H1 (cell line): ENCODE data around the gene SBF2. TPM values are rescaled to one million over a fixed set of nuclear protein-coding genes. Genes with fewer than 3 reads are reported as not detected.
A peak's percentile ranks its signal among the peaks of the same experiment; 100 is the strongest.

Experiments
- CTCF ChIA-PET: fragments of 300-600 bp; sonication (Branson Sonifier 250); formaldehyde crosslinking; loops from one replicate; lab custom pipeline; 2021; ENCODE audit not compliant: partially characterized antibody; lab: Charles Lee
- POLR2A ChIA-PET: fragments of 300-600 bp; sonication (Branson Sonifier 250); formaldehyde crosslinking; loops from one replicate; lab custom pipeline; 2021; ENCODE audit warnings: inconsistent platforms; ENCODE audit not compliant: partially characterized antibody; lab: Charles Lee
- DNase-seq, 2 experiments: peaks; one replicate each; pipeline versions ENCODE4 v3.0.0 to v3.0.0-alpha.2; 2010 to 2022; ENCODE audit warnings: low spot score in 2 of 2, low read depth in 1 of 2, mixed read lengths in 1 of 2
- FAIRE-seq: peaks from 2 replicates; lab custom pipeline; 2011; peaks lifted over from hg19 to GRCh38; lab: Jason Lieb, UNC
- H2AFZ ChIP-seq: 2 replicates; pipeline ENCODE4 v1.8.1; 2012; ENCODE audit warnings: low read length, inconsistent platforms
- H2AK5ac ChIP-seq: 2 replicates; pipeline ENCODE4 v1.6.1; 2013; ENCODE audit warnings: low read depth, low read length
- H2BK120ac ChIP-seq: replicated peaks from 2 replicates; pipeline ENCODE3; 2013; ENCODE audit warnings: low read depth, low read length, inconsistent platforms
- H2BK12ac ChIP-seq: 2 replicates; pipeline ENCODE4 v1.6.1; 2013; ENCODE audit warnings: low read depth, low read length
- H2BK15ac ChIP-seq: 2 replicates; pipeline ENCODE4 v1.6.1; 2013; ENCODE audit warnings: low read length
- H2BK20ac ChIP-seq: 2 replicates; pipeline ENCODE4 v1.6.1; 2013; ENCODE audit warnings: low read length
- H2BK5ac ChIP-seq: 2 replicates; pipeline ENCODE4 v1.6.1; 2013; ENCODE audit warnings: low read depth, low read length
- H3K14ac ChIP-seq: 2 replicates; pipeline ENCODE4 v1.6.1; 2013; ENCODE audit warnings: inconsistent platforms; ENCODE audit not compliant: insufficient read length
- H3K18ac ChIP-seq: 2 replicates; pipeline ENCODE4 v1.6.1; 2013; ENCODE audit warnings: low read length; ENCODE audit errors: extremely low read depth
- H3K23ac ChIP-seq: 2 replicates; pipeline ENCODE4 v1.6.1; 2013; ENCODE audit warnings: inconsistent platforms; ENCODE audit not compliant: insufficient read length
- H3K23me2 ChIP-seq: 2 replicates; pipeline ENCODE4 v1.6.1; 2013; ENCODE audit warnings: low read depth, low read length
- H3K27ac ChIP-seq: 2 replicates; pipeline ENCODE4 v1.6.1; 2011; ENCODE audit warnings: low read depth, low read length, inconsistent platforms
- H3K27me3 ChIP-seq, 4 experiments: replicated peaks in 1 of 4; 1 replicate in 1 of 4; 2 replicates in 3 of 4; pipeline versions ENCODE4 v1.6.1 to v1.8.1; 2011 to 2013; ENCODE audit warnings: low read length in 3 of 4, mild to moderate bottlenecking in 3 of 4, inconsistent platforms in 2 of 4, mixed read lengths in 2 of 4, moderate library complexity in 1 of 4; ENCODE audit not compliant: control insufficient read depth in 3 of 4, insufficient read depth in 3 of 4; ENCODE audit errors: extremely low read depth in 1 of 4
- H3K36me3 ChIP-seq, 4 experiments: 2 replicates each; pipeline versions ENCODE4 v1.6.1 to v1.8.1; 2011 to 2013; ENCODE audit warnings: mild to moderate bottlenecking in 4 of 4, low read length in 3 of 4, moderate library complexity in 2 of 4, control low read depth in 1 of 4, inconsistent platforms in 1 of 4; ENCODE audit not compliant: insufficient read depth in 4 of 4, control insufficient read depth in 2 of 4
- H3K4ac ChIP-seq: replicated peaks from 2 replicates; pipeline ENCODE3; 2013; ENCODE audit warnings: low read length, low read depth, mixed read lengths, inconsistent platforms; ENCODE audit not compliant: insufficient read length
- H3K4me1 ChIP-seq, 4 experiments: replicated peaks in 1 of 4; 1 replicate in 1 of 4; 2 replicates in 3 of 4; pipeline versions ENCODE4 v1.6.1 to v1.8.1; 2011 to 2013; ENCODE audit warnings: low read length in 3 of 4, inconsistent platforms in 2 of 4, mixed read lengths in 1 of 4; ENCODE audit not compliant: insufficient read depth in 4 of 4, control insufficient read depth in 3 of 4
- H3K4me2 ChIP-seq, 2 experiments: 2 replicates each; pipeline versions ENCODE4 v1.6.1 to v1.8.1; 2011 to 2013; ENCODE audit warnings: low read depth in 2 of 2, low read length in 2 of 2, control low read depth in 1 of 2, inconsistent platforms in 1 of 2, mild to moderate bottlenecking in 1 of 2; ENCODE audit not compliant: insufficient read depth in 1 of 2
- H3K4me3 ChIP-seq, 4 experiments: fragments of 200-600, 300-600 bp in 1 of 4; sonication (generic), shearing (Covaris generic), sonication (Bioruptor Twin) in 1 of 4; 2 replicates each; pipeline versions ENCODE4 v1.5.1 to v1.8.1; 2011 to 2016; ENCODE audit warnings: low read length in 4 of 4, low read depth in 3 of 4, control low read depth in 2 of 4, inconsistent platforms in 2 of 4, mild to moderate bottlenecking in 2 of 4, mixed read lengths in 1 of 4, moderate library complexity in 1 of 4; ENCODE audit not compliant: insufficient read depth in 2 of 4; ENCODE audit errors: extremely low read depth in 1 of 4
- H3K56ac ChIP-seq: replicated peaks from 2 replicates; pipeline ENCODE3; 2013; ENCODE audit warnings: low read depth, mild to moderate bottlenecking, mixed read lengths, low read length, inconsistent platforms; ENCODE audit not compliant: insufficient read length
- H3K79me1 ChIP-seq: 2 replicates; pipeline ENCODE4 v1.6.1; 2013; ENCODE audit warnings: low read depth, low read length, control low read depth
- H3K79me2 ChIP-seq, 2 experiments: 2 replicates each; pipeline versions ENCODE4 v1.6.1 to v1.8.1; 2012 to 2013; ENCODE audit warnings: low read length in 2 of 2, mild to moderate bottlenecking in 2 of 2, inconsistent platforms in 1 of 2; ENCODE audit not compliant: insufficient read depth in 2 of 2, control insufficient read depth in 1 of 2
- H3K9ac ChIP-seq, 4 experiments: replicated peaks in 1 of 4; 1 replicate in 1 of 4; 2 replicates in 3 of 4; pipeline versions ENCODE4 v1.6.1 to v1.8.1; 2011 to 2013; ENCODE audit warnings: low read depth in 3 of 4, low read length in 3 of 4, control low read depth in 2 of 4, mild to moderate bottlenecking in 2 of 4, moderate library complexity in 2 of 4, inconsistent platforms in 1 of 4; ENCODE audit errors: extremely low read depth in 1 of 4
- H3K9me3 ChIP-seq, 2 experiments: 2 replicates each; pipeline versions ENCODE4 v1.6.1 to v1.8.1; 2012 to 2013; ENCODE audit warnings: mild to moderate bottlenecking in 2 of 2, moderate library complexity in 2 of 2, control low read depth in 1 of 2, inconsistent platforms in 1 of 2, low read depth in 1 of 2, low read length in 1 of 2, mixed read lengths in 1 of 2; ENCODE audit not compliant: insufficient read depth in 2 of 2
- H4K20me1 ChIP-seq, 2 experiments: replicated peaks in 1 of 2; 2 replicates each; pipeline versions ENCODE3 to v1.8.1; 2011 to 2013; ENCODE audit warnings: inconsistent platforms in 2 of 2, low read length in 2 of 2, mild to moderate bottlenecking in 1 of 2; ENCODE audit not compliant: insufficient read depth in 2 of 2, control insufficient read depth in 1 of 2
- H4K5ac ChIP-seq: 2 replicates; pipeline ENCODE4 v1.6.1; 2013; ENCODE audit warnings: low read length, low read depth, mixed read lengths, inconsistent platforms; ENCODE audit not compliant: insufficient read length
- H4K8ac ChIP-seq: 2 replicates; pipeline ENCODE4 v1.8.0; 2013; ENCODE audit warnings: mild to moderate bottlenecking, moderate library complexity, low read length, inconsistent platforms; ENCODE audit not compliant: insufficient read depth; ENCODE audit errors: extremely low read depth
- H4K91ac ChIP-seq: replicated peaks from 2 replicates; pipeline ENCODE3; 2013; ENCODE audit warnings: low read length, mixed read lengths, inconsistent platforms; ENCODE audit not compliant: insufficient read length
- ASH2L ChIP-seq: fragments of 200-600, 300-600 bp; sonication (generic); IDR thresholded peaks from one replicate; pipeline ENCODE4 v1.7.1; 2017; ENCODE audit warnings: low read length
- BRCA1 ChIP-seq: IDR thresholded peaks from 2 replicates; pipeline ENCODE4 v1.6.1; 2012; ENCODE audit warnings: low read depth, low read length, improper control_type of control experiment
- CEBPB ChIP-seq: IDR thresholded peaks from 2 replicates; pipeline ENCODE4 v1.6.1; 2012; ENCODE audit warnings: low read depth, low read length
- CHD1 ChIP-seq: IDR thresholded peaks from 2 replicates; pipeline ENCODE4 v1.6.1; 2012; ENCODE audit warnings: low read depth, low read length, improper control_type of control experiment
- CTBP2 ChIP-seq: IDR thresholded peaks from 2 replicates; pipeline ENCODE4 v1.7.0; 2011; ENCODE audit warnings: borderline replicate concordance, mild to moderate bottlenecking, moderate library complexity, mixed read lengths, low read length; ENCODE audit not compliant: insufficient read depth, insufficient read length
- FOSL1 ChIP-seq: IDR thresholded peaks from 2 replicates; pipeline ENCODE4 v1.6.1; 2011; ENCODE audit warnings: mild to moderate bottlenecking, low read depth, low read length, moderate library complexity; ENCODE audit not compliant: insufficient read depth
- GTF2F1 ChIP-seq: IDR thresholded peaks from 2 replicates; pipeline ENCODE4 v1.6.1; 2012; ENCODE audit warnings: low read depth, low read length, improper control_type of control experiment, borderline replicate concordance
- HDAC6 ChIP-seq: IDR thresholded peaks from one replicate; pipeline ENCODE4 v1.7.1; 2012; ENCODE audit warnings: low read depth, mild to moderate bottlenecking, inconsistent platforms, low read length, moderate library complexity
- SRF ChIP-seq: IDR thresholded peaks from 2 replicates; pipeline ENCODE4 v1.6.1; 2011; ENCODE audit warnings: mild to moderate bottlenecking, low read depth, low read length, moderate library complexity
- TCF12 ChIP-seq: IDR thresholded peaks from 2 replicates; pipeline ENCODE4 v1.6.1; 2011; ENCODE audit warnings: low read depth, mild to moderate bottlenecking, low read length
- USF2 ChIP-seq: IDR thresholded peaks from 2 replicates; pipeline ENCODE4 v1.6.1; 2011; ENCODE audit warnings: low read length, improper control_type of control experiment
- ZNF274 ChIP-seq: IDR thresholded peaks from 2 replicates; pipeline ENCODE4 v1.7.0; 2012; ENCODE audit warnings: low read length, borderline replicate concordance; ENCODE audit errors: extremely low read depth
- WGBS, 2 experiments: shearing (Covaris generic) in 1 of 2; methylation state at CpG; one replicate each; pipeline versions ENCODE4 v1.1.6 to v1.1.7; 2013 to 2015; ENCODE audit warnings: low lambda C conversion rate in 2 of 2, mixed read lengths in 2 of 2, inconsistent platforms in 1 of 2, low coverage in 1 of 2, missing lambda C conversion rate in 1 of 2; ENCODE audit not compliant: insufficient replicate concordance in 2 of 2, insufficient coverage in 1 of 2, insufficient read length in 1 of 2; ENCODE audit errors: extremely low coverage in 1 of 2, missing lambda C conversion rate in 1 of 2; 5-methylcytosine and 5-hydroxymethylcytosine counted together
- polyA plus RNA-seq, 7 experiments: library from polyadenylated mRNA; depleted of rRNA in 3 of 7; stranded (reverse) in 5 of 7; unstranded in 2 of 7; fragments of >200 nt in 5 of 7; fragments of 200-250 nt in 2 of 7; gene quantifications; 1 replicate in 5 of 7; 2 replicates in 1 of 7; 4 replicates in 1 of 7; pipeline versions ENCODE4 v1.2.1 to v1.2.3, GENCODE V29; 2011 to 2013; ENCODE audit warnings: missing spikeins in 2 of 7, mixed read lengths in 2 of 7
- total RNA-seq: library from RNA; stranded (reverse); fragmentation: NEBNext Ultra II Directional; extraction: Animal tissue kit (Norgen Biotek cat#: 25700); gene quantifications from 2 replicates; pipeline ENCODE4 v1.2.1, GENCODE V29; 2021
- TF ChIP-seq, protein P1 (sequence below): IDR thresholded peaks from 2 replicates; pipeline ENCODE4 v1.6.1; 2012; ENCODE audit warnings: inconsistent platforms

The SBF2 gene
- total and polyA plus RNA-seq, 2 of the 8 experiments (the other 6 are each of a cell fraction or from before 2014, with no cell fraction given) = 36.7 to 50.5 TPM

DNA sequence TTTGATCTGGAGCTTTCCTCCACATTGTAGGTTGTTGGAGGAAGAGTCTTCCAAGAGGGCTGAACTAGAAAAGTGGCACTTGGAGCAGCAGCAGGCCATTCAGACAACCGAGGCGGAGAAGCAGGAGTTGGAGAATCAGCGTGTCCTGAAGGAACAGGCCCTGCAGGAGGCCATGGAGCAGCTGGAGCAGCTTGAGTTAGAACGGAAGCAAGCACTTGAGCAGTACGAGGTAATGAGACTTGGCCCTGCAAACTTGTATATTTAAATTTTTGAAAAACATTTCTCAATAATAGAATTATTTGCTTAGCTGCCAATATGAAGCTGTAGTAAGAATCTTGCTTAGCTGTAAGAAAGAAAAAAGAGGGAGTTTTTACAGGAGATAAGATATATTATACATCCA is 546.2 kb downstream of the SBF2 start:
- H3K79me2 ChIP-seq = no peaks in the 10 kb centered on the region

More for the DNA sequence above, 546.2 kb downstream of the SBF2 start:
- Histone ChIP-seq H2BK15ac (no peak overlapping the region), H3K23ac (no peak overlapping the region), H2BK12ac (no peak overlapping the region), H4K91ac (no peak overlapping the region), H2BK120ac (no peak overlapping the region), H3K56ac (no peak overlapping the region), H3K4ac (no peak overlapping the region), H3K14ac (no peak overlapping the region), H2AFZ (no peak overlapping the region), H3K9me3 (no peaks in the 10 kb centered on the region), H3K4me2 (no peak overlapping the region), H3K27ac (no peak overlapping the region), H2BK5ac (0 out of 2 replicates have a peak overlapping the region, but pooled peaks have one; percentile 2), H3K4me3 (no peak overlapping the region), H3K27me3 (no peaks in the 10 kb centered on the region), H3K79me1 (no peaks in the 10 kb centered on the region), H3K9ac (no peak overlapping the region), H4K20me1 (no peaks in the 10 kb centered on the region), H4K8ac (no peak overlapping the region), H2AK5ac (no peak overlapping the region), H3K23me2 (no peaks in the 10 kb centered on the region), H4K5ac (no peak overlapping the region), H2BK20ac (no peak overlapping the region), H3K4me1 (no peaks in the 10 kb centered on the region), H3K36me3 (peaks cover 0 to 21% (median 11%) of the 10 kb centered on the region in 4 experiments; a peak in 6 of 8 replicates), H3K18ac (no peak overlapping the region)
- FAIRE-seq (no peak), DNase-seq (no peak)
- ChIA-PET POLR2A (interaction anchor here (1.1 to 2.4 kb wide), 3 partner anchors 10 to 134 kb away, joined by 4 to 12 read pairs (median 6); no protein-coding TSS in a partner anchor), CTCF (interaction anchor here (0.8 to 8.5 kb wide), 25 partner anchors 8 to 576 kb away, joined by 3 to 130 read pairs (median 5); no protein-coding TSS in a partner anchor)
- 88% methylated on average over 5 of the region's 5 CpGs; no CpG with 5 or more reads in 1 of the 2 experiments for WGBS, 2 experiments
- TF ChIP-seq FOSL1 (no peak), ZNF274 (no peak), USF2 (no peak), TCF12 (no peak), ASH2L (no peak), HDAC6 (no peak), CHD1 (no peak), CTBP2 (no peak), SRF (no peak), GTF2F1 (no peak), BRCA1 (no peak), CEBPB (no peak)
- TF ChIP-seq, protein P1, sequence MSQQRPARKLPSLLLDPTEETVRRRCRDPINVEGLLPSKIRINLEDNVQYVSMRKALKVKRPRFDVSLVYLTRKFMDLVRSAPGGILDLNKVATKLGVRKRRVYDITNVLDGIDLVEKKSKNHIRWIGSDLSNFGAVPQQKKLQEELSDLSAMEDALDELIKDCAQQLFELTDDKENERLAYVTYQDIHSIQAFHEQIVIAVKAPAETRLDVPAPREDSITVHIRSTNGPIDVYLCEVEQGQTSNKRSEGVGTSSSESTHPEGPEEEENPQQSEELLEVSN = no peak
